Tibial nerve (tissue), 4 donors: ENCODE results near the gene DNASE2.

Experiments used
- EP300 ChIP-seq, 2 donors: sonication (generic); formaldehyde crosslinking; IDR thresholded peaks; one replicate each; pipeline ENCODE4 v1.6.1; 2017; ENCODE audit warnings: antibody characterized with exemption in 2 of 2, mild to moderate bottlenecking in 1 of 2
- POLR2A ChIP-seq, 2 donors: fragments of 450-650 bp; IDR thresholded peaks; one replicate each; pipeline ENCODE4 v1.6.1; 2017; ENCODE audit warnings: antibody characterized with exemption in 2 of 2, mild to moderate bottlenecking in 2 of 2, moderate library complexity in 2 of 2
- TF ChIP-seq, protein P1 (sequence below), 5 experiments: fragments of 200-600 bp in 3 of 5; fragments of 450-650 bp in 2 of 5; sonication (generic) in 3 of 5; IDR thresholded peaks; one replicate each; pipeline ENCODE4 v1.5.1; 2016 to 2019; ENCODE audit warnings: antibody characterized with exemption in 5 of 5, mild to moderate bottlenecking in 3 of 5, moderate library complexity in 2 of 5

DNA sequence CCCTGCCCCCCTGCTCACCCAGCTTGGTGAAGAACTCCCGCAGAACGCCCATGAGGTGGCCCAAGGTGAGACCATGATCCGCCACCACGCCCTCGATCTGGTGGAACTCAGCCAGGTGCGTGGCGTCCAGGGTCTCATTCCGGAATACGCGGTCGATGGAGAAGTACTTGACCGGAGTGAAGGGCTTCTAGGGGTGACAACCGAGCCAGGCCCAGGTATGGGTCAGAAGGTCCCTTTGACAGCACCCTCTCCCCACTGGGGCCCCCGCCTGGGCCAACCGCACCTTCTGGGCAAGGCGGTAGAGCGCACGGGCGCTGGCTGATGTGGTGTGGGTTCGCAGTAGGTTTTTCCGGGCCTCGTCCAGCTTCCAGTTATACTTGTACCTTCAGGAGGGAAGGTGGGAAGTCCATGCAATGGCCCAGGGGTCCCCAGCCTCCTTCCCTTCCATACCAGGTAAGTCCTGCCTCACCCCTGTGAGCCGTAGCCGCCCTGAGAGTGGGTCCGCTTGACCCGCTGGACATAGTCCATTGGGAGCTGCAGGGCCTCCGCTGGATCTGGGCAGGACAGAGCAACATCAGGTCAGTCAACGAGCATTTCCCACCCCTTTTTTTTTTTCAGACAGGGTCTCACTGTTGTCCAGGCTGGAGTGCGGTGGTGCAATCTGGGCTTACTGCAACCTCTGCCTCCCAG, 43.5 kb upstream of the DNASE2 start:
- TF ChIP-seq EP300 (IDR thresholded peaks at IDR 0.05) (no peak), POLR2A (IDR thresholded peaks at IDR 0.05) (no peak)
- TF ChIP-seq, protein P1, sequence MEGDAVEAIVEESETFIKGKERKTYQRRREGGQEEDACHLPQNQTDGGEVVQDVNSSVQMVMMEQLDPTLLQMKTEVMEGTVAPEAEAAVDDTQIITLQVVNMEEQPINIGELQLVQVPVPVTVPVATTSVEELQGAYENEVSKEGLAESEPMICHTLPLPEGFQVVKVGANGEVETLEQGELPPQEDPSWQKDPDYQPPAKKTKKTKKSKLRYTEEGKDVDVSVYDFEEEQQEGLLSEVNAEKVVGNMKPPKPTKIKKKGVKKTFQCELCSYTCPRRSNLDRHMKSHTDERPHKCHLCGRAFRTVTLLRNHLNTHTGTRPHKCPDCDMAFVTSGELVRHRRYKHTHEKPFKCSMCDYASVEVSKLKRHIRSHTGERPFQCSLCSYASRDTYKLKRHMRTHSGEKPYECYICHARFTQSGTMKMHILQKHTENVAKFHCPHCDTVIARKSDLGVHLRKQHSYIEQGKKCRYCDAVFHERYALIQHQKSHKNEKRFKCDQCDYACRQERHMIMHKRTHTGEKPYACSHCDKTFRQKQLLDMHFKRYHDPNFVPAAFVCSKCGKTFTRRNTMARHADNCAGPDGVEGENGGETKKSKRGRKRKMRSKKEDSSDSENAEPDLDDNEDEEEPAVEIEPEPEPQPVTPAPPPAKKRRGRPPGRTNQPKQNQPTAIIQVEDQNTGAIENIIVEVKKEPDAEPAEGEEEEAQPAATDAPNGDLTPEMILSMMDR (IDR thresholded peaks at IDR 0.05) = no peak
